Activated CD4-positive, alpha-beta T cell treated with anti-CD3 and anti-CD28 coated beads for 36 hours (primary cell): ENCODE results near the gene KCNK3. TPM values are rescaled to one million over a fixed set of nuclear protein-coding genes. Genes with fewer than 3 reads are reported as not detected.
"Not testable (repeated sequence)": the region's sequence is repeated elsewhere in the genome, so short reads cannot be mapped to it uniquely, and the experiment has no call there.

Source experiments
- ATAC-seq: fragments of 200-7000 bp; cut with Tn5 transposase; one replicate; pipeline ENCODE4 v1.10.0; 2021; ENCODE audit warnings: mild to moderate bottlenecking, moderate library complexity
- CTCF ChIA-PET: fragments of 350-600 bp; sonication (Branson Sonifier 250); formaldehyde crosslinking; loops from one replicate; lab custom pipeline; 2021; ENCODE audit warnings: antibody characterized with exemption; lab: Charles Lee
- POLR2A ChIA-PET: fragments of 350-600 bp; sonication (Branson Sonifier 250); formaldehyde crosslinking; loops from one replicate; lab custom pipeline; 2021; ENCODE audit warnings: antibody characterized with exemption, inconsistent platforms; lab: Charles Lee
- DNase-seq: peaks from one replicate; pipeline ENCODE4 v3.0.0-alpha.2; 2020
- H3K27ac Mint-ChIP-seq: one replicate; pipeline ENCODE4 v1.8.0; 2021; ENCODE audit warnings: mixed read lengths
- H3K27me3 Mint-ChIP-seq: one replicate; pipeline ENCODE4 v1.8.0; 2021; ENCODE audit warnings: mixed read lengths
- H3K36me3 Mint-ChIP-seq: one replicate; pipeline ENCODE4 v1.8.0; 2021; ENCODE audit warnings: low read depth, mixed read lengths
- H3K4me1 Mint-ChIP-seq: one replicate; pipeline ENCODE4 v1.8.0; 2021; ENCODE audit warnings: mixed read lengths
- H3K4me3 Mint-ChIP-seq: one replicate; pipeline ENCODE4 v1.8.0; 2021; ENCODE audit warnings: mild to moderate bottlenecking, moderate library complexity, mixed read lengths
- H3K9me3 Mint-ChIP-seq: one replicate; pipeline ENCODE4 v1.8.0; 2021; ENCODE audit warnings: low read depth, mixed read lengths
- intact Hi-C, 2 experiments: fragments of 100-400 bp; cut with DNase I in 1 of 2; cut with micrococcal nuclease in 1 of 2; formaldehyde crosslinking; loops; one replicate each; pipeline versions ENCODE4 v1.14.2 to v1.15.1; 2022 to 2024; cut with DNase I, micrococcal nuclease
- total RNA-seq, 2 experiments: library from RNA; stranded (reverse); gene quantifications; one replicate each; pipeline ENCODE4 v1.2.3, GENCODE V29; 2021

The KCNK3 gene
- total RNA-seq, 2 experiments from 2014 or later, result not detected

GRCh38 chr2:26652361-26653041, 40.0 kb upstream of the KCNK3 start:
- no peaks in the 10 kb centered on the region for H3K36me3 Mint-ChIP-seq
- ChIA-PET CTCF (no interaction called here), POLR2A (no interaction called here)
- H3K4me1 Mint-ChIP-seq, result no peaks in the 10 kb centered on the region
- no peaks in the 10 kb centered on the region for H3K9me3 Mint-ChIP-seq
- H3K27me3 Mint-ChIP-seq, result peaks cover 5% of the 10 kb centered on the region
- H3K4me3 Mint-ChIP-seq, result no peak overlapping the region
- H3K27ac Mint-ChIP-seq, result no peak overlapping the region
- ATAC-seq, result no peak
- intact Hi-C loops, result no loop called here
- no peak for DNase-seq

- no peak overlapping the region for H3K27ac Mint-ChIP-seq
- ATAC-seq (no peak), DNase-seq (no peak)
- H3K4me3 Mint-ChIP-seq, result no peak overlapping the region
- ChIA-PET CTCF (interaction anchor here (0.7 to 1.0 kb wide), 2 partner anchors 41 to 596 kb away, joined by 3 read pairs; no protein-coding TSS in a partner anchor), POLR2A (no interaction called here)
- no peaks in the 10 kb centered on the region for H3K4me1 Mint-ChIP-seq
- intact Hi-C loops, result no loop called here
- H3K36me3 Mint-ChIP-seq, result no peaks in the 10 kb centered on the region
- H3K27me3 Mint-ChIP-seq, result peaks cover 7% of the 10 kb centered on the region
- H3K9me3 Mint-ChIP-seq, result no peaks in the 10 kb centered on the region
Measured at GRCh38 chr2:26653207-26654060, 39.1 kb upstream of the KCNK3 start.

- Mint-ChIP-seq H3K4me3 (no peak overlapping the region), H3K4me1 (no peaks in the 10 kb centered on the region), H3K36me3 (no peaks in the 10 kb centered on the region), H3K9me3 (peaks cover 1% of the 10 kb centered on the region), H3K27ac (no peak overlapping the region), H3K27me3 (peaks cover 8% of the 10 kb centered on the region)
- ATAC-seq (no peak), DNase-seq (no peak)
- intact Hi-C loops, result no loop called here
- ChIA-PET POLR2A (no interaction called here), CTCF (interaction anchor here (1.0 kb wide), 1 partner anchor 42 kb away, joined by 3 read pairs; no protein-coding TSS in a partner anchor)
Measured at GRCh38 chr2:26654061-26654340, 38.5 kb upstream of the KCNK3 start.

- H3K36me3 Mint-ChIP-seq, H3K9me3 Mint-ChIP-seq, H3K4me3 Mint-ChIP-seq, DNase-seq, H3K4me1 Mint-ChIP-seq, POLR2A ChIA-PET, H3K27ac Mint-ChIP-seq, H3K27me3 Mint-ChIP-seq, intact Hi-C loops, ATAC-seq: not testable (repeated sequence)
- CTCF ChIA-PET, result interaction anchor here (0.6 kb wide), 1 partner anchor 251 kb away, joined by 3 read pairs; no protein-coding TSS in a partner anchor
Measured at GRCh38 chr2:26655120-26655519, 37.4 kb upstream of the KCNK3 start.

GRCh38 chr2:26655611-26656195, 36.8 kb upstream of the KCNK3 start:
- ATAC-seq, result no peak
- DNase-seq, result no peak
- CTCF ChIA-PET, result no interaction called here
- intact Hi-C loops, result no loop called here
- Mint-ChIP-seq H3K27ac (no peak overlapping the region), H3K4me3 (no peak overlapping the region), H3K27me3 (peaks cover 7% of the 10 kb centered on the region), H3K9me3 (peaks cover 11% of the 10 kb centered on the region), H3K4me1 (no peaks in the 10 kb centered on the region), H3K36me3 (no peaks in the 10 kb centered on the region)
- POLR2A ChIA-PET, result no interaction called here

- ATAC-seq, result no peak
- POLR2A ChIA-PET, result no interaction called here
- no peak overlapping the region for H3K4me3 Mint-ChIP-seq
- H3K27ac Mint-ChIP-seq, result no peak overlapping the region
- peaks cover 5% of the 10 kb centered on the region for H3K27me3 Mint-ChIP-seq
- DNase-seq, result no peak
- CTCF ChIA-PET, result interaction anchor here (0.7 to 0.9 kb wide), 2 partner anchors 51 to 156 kb away, joined by 3 read pairs; no protein-coding TSS in a partner anchor
- no peaks in the 10 kb centered on the region for H3K36me3 Mint-ChIP-seq
- H3K4me1 Mint-ChIP-seq, result no peaks in the 10 kb centered on the region
- H3K9me3 Mint-ChIP-seq, result peaks cover 11% of the 10 kb centered on the region
- intact Hi-C loops, result no loop called here
Measured at GRCh38 chr2:26657265-26657664, 35.3 kb upstream of the KCNK3 start.

GRCh38 chr2:26658691-26659346, 33.7 kb upstream of the KCNK3 start:
- ATAC-seq, result no peak
- H3K27ac Mint-ChIP-seq, result no peak overlapping the region
- peaks cover 5% of the 10 kb centered on the region for H3K27me3 Mint-ChIP-seq
- CTCF ChIA-PET, result interaction anchor here (0.6 to 0.7 kb wide), 2 partner anchors 42 to 163 kb away, joined by 3 read pairs; no protein-coding TSS in a partner anchor
- intact Hi-C loops, result no loop called here
- H3K9me3 Mint-ChIP-seq, result peaks cover 11% of the 10 kb centered on the region
- POLR2A ChIA-PET, result no interaction called here
- no peak for DNase-seq
- H3K4me1 Mint-ChIP-seq, result no peaks in the 10 kb centered on the region
- H3K36me3 Mint-ChIP-seq, result no peaks in the 10 kb centered on the region
- H3K4me3 Mint-ChIP-seq, result no peak overlapping the region

- ATAC-seq (no peak), DNase-seq (no peak)
- H3K27ac Mint-ChIP-seq, result no peak overlapping the region
- H3K36me3 Mint-ChIP-seq, result no peaks in the 10 kb centered on the region
- CTCF ChIA-PET, result interaction anchor here (0.8 to 1.0 kb wide), 2 partner anchors 86 to 463 kb away, joined by 4 to 5 read pairs; partner anchors contain the start of gene ABHD1
- H3K4me3 Mint-ChIP-seq, result no peak overlapping the region
- H3K27me3 Mint-ChIP-seq, result peaks cover 6% of the 10 kb centered on the region
- POLR2A ChIA-PET, result no interaction called here
- H3K4me1 Mint-ChIP-seq, result no peaks in the 10 kb centered on the region
- intact Hi-C loops, result no loop called here
- H3K9me3 Mint-ChIP-seq, result peaks cover 11% of the 10 kb centered on the region
Measured at GRCh38 chr2:26660363-26660962, 32.1 kb upstream of the KCNK3 start.

- H3K36me3 Mint-ChIP-seq, H3K9me3 Mint-ChIP-seq, H3K27ac Mint-ChIP-seq, DNase-seq, CTCF ChIA-PET, H3K4me1 Mint-ChIP-seq, H3K4me3 Mint-ChIP-seq, intact Hi-C loops, POLR2A ChIA-PET, ATAC-seq: not testable (repeated sequence)
- H3K27me3 Mint-ChIP-seq, result peaks cover 25% of the 10 kb centered on the region
Measured at GRCh38 chr2:26665296-26665695, 27.2 kb upstream of the KCNK3 start.

GRCh38 chr2:26666671-26667070, 25.9 kb upstream of the KCNK3 start:
- intact Hi-C loops, result no loop called here
- ATAC-seq (no peak), DNase-seq (no peak)
- Mint-ChIP-seq H3K4me1 (no peaks in the 10 kb centered on the region), H3K27ac (no peak overlapping the region), H3K27me3 (peaks cover 29% of the 10 kb centered on the region), H3K4me3 (no peak overlapping the region), H3K36me3 (no peaks in the 10 kb centered on the region), H3K9me3 (no peaks in the 10 kb centered on the region)
- ChIA-PET CTCF (no interaction called here), POLR2A (no interaction called here)

GRCh38 chr2:26668041-26668440, 24.5 kb upstream of the KCNK3 start:
- Mint-ChIP-seq H3K27ac (no peak overlapping the region), H3K36me3 (no peaks in the 10 kb centered on the region), H3K9me3 (no peaks in the 10 kb centered on the region), H3K27me3 (peaks cover 31% of the 10 kb centered on the region), H3K4me1 (no peaks in the 10 kb centered on the region), H3K4me3 (no peak overlapping the region)
- ChIA-PET POLR2A (no interaction called here), CTCF (interaction anchor here (0.8 kb wide), 1 partner anchor 611 kb away, joined by 4 read pairs; no protein-coding TSS in a partner anchor)
- DNase-seq (no peak), ATAC-seq (no peak)
- intact Hi-C loops, result no loop called here
